NT2/D1 (cell line): ENCODE results near the gene LRRC4B.

ENCODE experiments used
- YY1 ChIP-seq: IDR thresholded peaks from 2 replicates; pipeline ENCODE4 v1.6.1; 2011; ENCODE audit not compliant: insufficient read length, insufficient read depth
- ZNF274 ChIP-seq: IDR thresholded peaks from 2 replicates; pipeline ENCODE4 v1.6.1; 2011; ENCODE audit warnings: mild to moderate bottlenecking, low read depth, low read length

GRCh38 chr19:50564229-50565105 lies 3.8 kb downstream of the LRRC4B start:
- TF ChIP-seq YY1 (no peak), ZNF274 (no peak)
